BE2C (cell line): ENCODE data around the gene TREX2.

Experiments used
- DNase-seq: peaks from one replicate; pipeline ENCODE4 v3.0.0-alpha.2; 2020
- H3K27me3 ChIP-seq: fragments of 250-450 bp; sonication (Bioruptor Pico); 2 replicates; pipeline ENCODE4 v1.5.1; 2020; ENCODE audit warnings: mild to moderate bottlenecking
- H3K36me3 ChIP-seq: fragments of 250-450 bp; sonication (Bioruptor Pico); 2 replicates; pipeline ENCODE4 v1.5.1; 2020; ENCODE audit warnings: mild to moderate bottlenecking
- H3K4me1 ChIP-seq: fragments of 250-450 bp; sonication (Bioruptor Pico); 2 replicates; pipeline ENCODE4 v1.5.1; 2020
- H3K4me3 ChIP-seq: 2 replicates; pipeline ENCODE4 v1.5.1; 2011; ENCODE audit warnings: low read depth, low read length
- H3K9me3 ChIP-seq: fragments of 250-450 bp; sonication (Bioruptor Pico); 2 replicates; pipeline ENCODE4 v1.5.1; 2020
- TF ChIP-seq, protein P1 (sequence below): IDR thresholded peaks from 2 replicates; pipeline ENCODE4 v1.5.1; 2012; ENCODE audit warnings: mild to moderate bottlenecking, low read depth, low read length

Gene TREX2

DNA sequence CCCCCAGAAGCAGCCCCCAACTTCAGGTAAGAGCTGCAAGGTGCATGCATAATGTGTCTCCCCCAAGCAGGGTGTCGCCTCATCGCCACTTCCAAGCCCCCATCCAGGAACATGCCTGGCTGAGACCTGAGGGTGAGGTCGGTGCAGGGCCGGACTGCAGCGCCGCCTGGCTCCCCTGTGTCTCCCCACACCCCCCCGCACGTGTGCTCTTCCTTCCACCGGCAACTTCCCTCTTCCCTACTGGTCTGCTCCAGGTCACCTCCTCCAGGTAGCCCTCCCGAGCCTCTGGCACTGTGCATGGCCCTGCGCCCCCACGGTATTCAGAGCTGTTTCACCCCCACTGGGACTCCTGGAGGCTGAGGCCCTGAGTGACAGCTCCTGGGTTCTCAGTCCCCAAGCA is 46.7 kb upstream of the TREX2 start:
- no peaks in the 10 kb centered on the region for H3K9me3 ChIP-seq
- no peak overlapping the region for H3K4me3 ChIP-seq
- no peaks in the 10 kb centered on the region for H3K27me3 ChIP-seq
- peaks cover 16% of the 10 kb centered on the region for H3K4me1 ChIP-seq
- TF ChIP-seq, protein P1, sequence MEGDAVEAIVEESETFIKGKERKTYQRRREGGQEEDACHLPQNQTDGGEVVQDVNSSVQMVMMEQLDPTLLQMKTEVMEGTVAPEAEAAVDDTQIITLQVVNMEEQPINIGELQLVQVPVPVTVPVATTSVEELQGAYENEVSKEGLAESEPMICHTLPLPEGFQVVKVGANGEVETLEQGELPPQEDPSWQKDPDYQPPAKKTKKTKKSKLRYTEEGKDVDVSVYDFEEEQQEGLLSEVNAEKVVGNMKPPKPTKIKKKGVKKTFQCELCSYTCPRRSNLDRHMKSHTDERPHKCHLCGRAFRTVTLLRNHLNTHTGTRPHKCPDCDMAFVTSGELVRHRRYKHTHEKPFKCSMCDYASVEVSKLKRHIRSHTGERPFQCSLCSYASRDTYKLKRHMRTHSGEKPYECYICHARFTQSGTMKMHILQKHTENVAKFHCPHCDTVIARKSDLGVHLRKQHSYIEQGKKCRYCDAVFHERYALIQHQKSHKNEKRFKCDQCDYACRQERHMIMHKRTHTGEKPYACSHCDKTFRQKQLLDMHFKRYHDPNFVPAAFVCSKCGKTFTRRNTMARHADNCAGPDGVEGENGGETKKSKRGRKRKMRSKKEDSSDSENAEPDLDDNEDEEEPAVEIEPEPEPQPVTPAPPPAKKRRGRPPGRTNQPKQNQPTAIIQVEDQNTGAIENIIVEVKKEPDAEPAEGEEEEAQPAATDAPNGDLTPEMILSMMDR: no peak
- no peaks in the 10 kb centered on the region for H3K36me3 ChIP-seq
- no peak for DNase-seq

DNA sequence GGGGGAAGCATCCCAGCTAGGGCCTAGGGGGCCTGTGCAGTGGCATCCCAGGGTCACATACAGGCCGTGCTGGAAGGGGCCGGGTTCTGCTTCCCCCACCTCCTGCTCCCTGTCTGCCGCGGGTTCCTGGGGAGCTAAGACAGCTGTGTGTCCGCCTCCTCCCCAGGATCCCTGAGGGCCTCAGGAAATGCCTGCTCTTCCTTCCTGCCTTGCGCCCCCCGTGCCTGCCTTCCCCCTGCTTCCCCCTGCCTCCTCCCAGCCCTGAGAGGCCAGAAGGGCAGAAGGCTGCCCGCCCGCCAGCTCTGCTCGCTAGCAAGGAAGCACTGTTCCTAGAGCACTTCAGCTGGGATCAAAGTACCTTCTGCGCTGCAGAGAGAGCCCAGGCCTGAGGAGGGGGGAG is 46.1 kb upstream of the TREX2 start:
- Histone ChIP-seq H3K27me3 (no peaks in the 10 kb centered on the region), H3K9me3 (no peaks in the 10 kb centered on the region), H3K4me1 (peaks cover 16% of the 10 kb centered on the region), H3K4me3 (no peak overlapping the region), H3K36me3 (no peaks in the 10 kb centered on the region)
- TF ChIP-seq, protein P1: no peak
- no peak for DNase-seq

DNA sequence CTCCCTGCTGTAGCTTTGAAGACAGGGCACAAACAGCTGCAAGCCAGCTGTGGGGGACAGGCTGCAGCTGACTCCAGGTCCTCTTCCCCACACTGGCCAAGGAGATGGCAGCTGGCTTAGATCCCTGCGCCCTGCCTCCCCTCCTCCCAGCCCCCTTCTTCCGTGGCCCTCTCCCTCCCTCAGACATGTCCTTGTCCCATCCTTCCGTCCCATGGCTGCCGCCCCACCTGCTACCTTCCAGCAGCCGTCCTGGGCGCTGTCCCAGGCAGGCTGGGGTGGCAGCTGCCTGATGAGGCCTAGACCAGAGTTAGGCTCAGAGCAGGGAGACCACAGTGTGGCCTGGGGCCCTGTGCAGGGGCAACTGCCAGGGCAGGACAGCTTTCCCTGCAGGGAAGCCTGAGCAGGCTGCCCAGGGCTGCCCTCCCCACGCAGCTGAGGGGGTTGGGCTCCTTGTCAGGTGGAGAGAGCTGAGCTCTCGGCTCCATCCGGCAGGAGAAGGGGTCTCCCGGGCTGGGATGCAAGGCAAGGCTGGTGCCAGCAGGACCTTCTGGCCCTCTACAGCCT is 45.6 kb upstream of the TREX2 start:
- H3K36me3 ChIP-seq: no peaks in the 10 kb centered on the region
- peaks cover 18% of the 10 kb centered on the region for H3K4me1 ChIP-seq
- H3K9me3 ChIP-seq: no peaks in the 10 kb centered on the region
- H3K27me3 ChIP-seq: no peaks in the 10 kb centered on the region
- H3K4me3 ChIP-seq: no peak overlapping the region
- DNase-seq: no peak
- TF ChIP-seq, protein P1: no peak

DNA sequence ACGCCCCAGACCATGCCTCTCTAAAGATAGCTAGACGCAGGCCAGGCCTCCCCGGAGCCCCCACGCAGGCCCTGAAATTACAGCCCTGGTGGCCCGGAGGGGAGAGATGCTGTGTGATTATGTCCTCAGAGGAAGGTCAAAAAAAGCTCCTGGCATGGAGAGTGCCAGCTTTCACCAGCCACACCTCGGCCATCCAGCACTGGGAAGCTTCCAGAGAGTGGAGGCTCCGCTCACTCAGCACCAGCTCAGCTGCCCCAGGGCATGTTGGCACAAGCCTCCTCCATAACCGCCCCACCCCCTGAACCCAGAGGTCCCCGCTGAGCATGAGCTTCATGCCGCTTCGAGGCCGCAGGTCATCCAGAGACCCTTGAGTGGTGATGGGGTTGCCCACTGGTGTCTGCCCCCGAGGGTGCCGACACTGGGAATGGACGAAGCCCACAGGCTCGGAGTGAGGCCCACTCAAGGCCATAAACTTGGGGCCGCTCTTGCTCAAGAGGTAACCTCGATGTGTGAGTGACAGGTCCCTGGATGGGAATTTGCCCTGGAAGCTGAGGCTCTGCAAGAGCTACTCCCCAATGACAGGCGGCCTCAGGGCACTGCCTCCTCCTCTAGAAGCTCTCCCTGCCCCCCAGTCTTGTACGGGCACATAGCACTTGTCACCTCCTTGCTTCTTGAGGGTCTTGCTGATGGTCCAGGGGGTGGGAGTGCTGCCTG is 44.5 kb upstream of the TREX2 start:
- H3K4me1 ChIP-seq: peaks cover 23% of the 10 kb centered on the region
- no peaks in the 10 kb centered on the region for H3K36me3 ChIP-seq
- no peak overlapping the region for H3K4me3 ChIP-seq
- DNase-seq: peak; percentile 28
- TF ChIP-seq, protein P1: no peak
- no peaks in the 10 kb centered on the region for H3K27me3 ChIP-seq
- H3K9me3 ChIP-seq: no peaks in the 10 kb centered on the region

DNA sequence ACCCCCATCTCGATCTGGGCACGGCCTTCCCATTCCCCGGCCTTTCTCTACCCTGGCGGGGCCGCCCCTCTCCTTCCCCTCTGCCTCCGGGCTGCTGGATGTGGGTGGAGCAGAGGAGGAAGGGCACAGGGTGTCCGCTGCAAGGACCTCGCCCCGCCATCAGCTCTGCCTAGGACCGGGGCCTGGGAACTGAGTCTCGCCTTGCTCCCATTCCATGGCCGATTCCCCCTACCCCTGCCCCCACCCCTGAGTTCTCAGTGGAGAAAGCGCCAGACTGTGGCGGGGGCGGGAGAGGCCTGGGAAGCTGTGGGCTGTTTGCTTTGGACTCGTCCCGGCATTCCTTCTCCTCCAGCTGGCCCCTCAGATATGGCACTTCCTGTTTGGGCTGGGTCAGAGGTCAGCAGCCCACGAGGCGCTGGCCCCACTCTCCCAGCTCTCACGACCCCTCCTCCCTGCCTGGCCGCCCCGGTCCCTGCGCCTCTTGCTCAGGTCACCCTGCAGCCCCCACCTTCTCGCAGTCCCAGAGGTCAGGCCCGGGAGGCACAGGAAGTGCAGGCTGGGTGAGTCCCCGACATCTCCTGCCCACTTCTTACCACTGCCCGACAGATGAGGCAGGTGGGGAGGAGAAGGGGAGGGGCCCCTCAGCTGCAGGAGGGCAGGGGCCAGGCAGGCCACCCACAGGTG is 42.5 kb upstream of the TREX2 start:
- DNase-seq: no peak
- no peaks in the 10 kb centered on the region for H3K9me3 ChIP-seq
- TF ChIP-seq, protein P1: no peak
- no peaks in the 10 kb centered on the region for H3K27me3 ChIP-seq
- no peaks in the 10 kb centered on the region for H3K36me3 ChIP-seq
- peaks cover 23% of the 10 kb centered on the region for H3K4me1 ChIP-seq
- H3K4me3 ChIP-seq: no peak overlapping the region

DNA sequence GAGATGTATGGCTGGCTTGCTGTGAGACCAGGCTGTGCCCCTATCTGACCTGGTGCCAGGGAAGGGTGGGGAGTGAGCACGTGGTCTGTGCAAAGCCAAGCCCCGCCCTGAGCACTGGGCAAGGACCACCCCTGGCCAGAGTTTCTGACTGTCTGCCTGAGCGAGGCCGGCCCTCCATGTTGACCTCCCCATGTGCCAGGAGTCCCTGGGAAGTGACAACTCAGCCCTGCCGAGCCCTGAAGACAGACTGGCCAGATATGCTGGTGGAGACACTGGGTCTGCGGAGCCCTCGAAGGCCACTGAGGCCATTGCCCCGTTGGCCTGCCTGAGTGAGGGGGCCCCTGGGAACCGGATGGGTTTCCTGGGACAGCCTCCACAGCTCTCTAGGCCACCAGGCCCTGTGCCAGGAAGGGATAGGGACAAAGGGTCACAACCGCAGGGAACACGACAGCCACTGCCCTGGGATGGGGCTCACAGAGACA is 41.8 kb upstream of the TREX2 start:
- no peaks in the 10 kb centered on the region for H3K36me3 ChIP-seq
- DNase-seq: no peak
- TF ChIP-seq, protein P1: no peak
- peaks cover 23% of the 10 kb centered on the region for H3K4me1 ChIP-seq
- no peaks in the 10 kb centered on the region for H3K9me3 ChIP-seq
- no peaks in the 10 kb centered on the region for H3K27me3 ChIP-seq
- H3K4me3 ChIP-seq: no peak overlapping the region
